Bronchial epithelial cell (primary cell): ENCODE results near the gene MPZL1. TPM values are rescaled to one million over a fixed set of nuclear protein-coding genes. Genes with fewer than 3 reads are reported as not detected.
A peak's percentile ranks its signal among the peaks of the same experiment; 100 is the strongest.
"Not testable (repeated sequence)": the region's sequence is repeated elsewhere in the genome, so short reads cannot be mapped to it uniquely, and the experiment has no call there.

Source experiments
- DNase-seq: peaks from one replicate; pipeline ENCODE4 v3.0.0-alpha.2; 2010; ENCODE audit warnings: low read depth
- FAIRE-seq: peaks from 2 replicates; lab custom pipeline; 2011; peaks lifted over from hg19 to GRCh38; lab: Jason Lieb, UNC
- H3K27me3 ChIP-seq: 2 replicates; pipeline ENCODE4 v1.5.1; 2011; ENCODE audit warnings: low read length; ENCODE audit not compliant: control insufficient read depth, insufficient read depth
- H3K36me3 ChIP-seq: 2 replicates; pipeline ENCODE4 v1.5.1; 2011; ENCODE audit warnings: low read length; ENCODE audit not compliant: control insufficient read depth, insufficient read depth
- H3K4me3 ChIP-seq: 2 replicates; pipeline ENCODE4 v1.5.1; 2011; ENCODE audit warnings: mild to moderate bottlenecking, low read depth, low read length, control low read depth
- total RNA-seq: library from RNA; depleted of rRNA; stranded (reverse); fragments of >200 nt; gene quantifications from 2 replicates; pipeline ENCODE4 v1.2.1, GENCODE V29; 2014
- TF ChIP-seq, protein P1 (sequence below): IDR thresholded peaks from 2 replicates; pipeline ENCODE4 v1.5.1; 2011; ENCODE audit warnings: mild to moderate bottlenecking, moderate library complexity, low read length, control low read depth, inconsistent platforms; ENCODE audit not compliant: insufficient read depth, severe bottlenecking

The MPZL1 gene
- total RNA-seq, 1 donor from 2014 or later: 95.6 TPM

DNA sequence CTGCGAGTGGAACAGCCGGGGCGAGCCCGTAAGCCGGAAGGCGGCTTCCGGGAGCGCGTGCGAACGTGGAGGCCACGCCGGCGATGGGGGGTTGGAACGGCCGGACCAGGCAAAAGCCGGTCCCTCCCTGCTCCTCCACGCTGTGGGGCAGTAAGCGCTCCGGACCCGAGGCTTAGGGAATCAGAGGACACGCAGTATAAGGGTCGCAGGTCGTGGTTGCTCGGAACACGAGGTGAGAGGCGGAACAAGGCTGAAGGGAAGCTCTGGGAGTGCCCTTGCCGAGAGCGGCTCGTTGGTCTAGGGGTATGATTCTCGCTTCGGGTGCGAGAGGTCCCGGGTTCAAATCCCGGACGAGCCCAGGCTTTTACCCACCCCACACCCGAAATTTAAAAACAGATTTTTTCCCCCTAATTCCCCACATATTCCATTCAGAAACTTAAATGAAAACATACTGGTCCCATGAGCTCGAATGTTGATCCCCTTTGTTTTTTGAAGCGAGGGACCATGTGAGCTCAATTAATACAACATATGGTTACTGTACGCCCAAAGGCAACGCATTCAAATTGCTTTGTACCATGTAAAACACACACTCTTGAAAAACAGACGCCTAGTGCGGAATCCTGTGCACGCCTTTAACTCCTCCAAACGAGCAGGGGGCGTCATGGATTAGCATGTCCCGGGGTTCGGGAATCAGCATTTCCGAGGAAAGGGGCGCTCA is 7.2 kb upstream of the MPZL1 start:
- H3K4me3 ChIP-seq: peak overlapping the region; percentile 94
- FAIRE-seq (no peak), DNase-seq (peak; percentile 74)

DNA sequence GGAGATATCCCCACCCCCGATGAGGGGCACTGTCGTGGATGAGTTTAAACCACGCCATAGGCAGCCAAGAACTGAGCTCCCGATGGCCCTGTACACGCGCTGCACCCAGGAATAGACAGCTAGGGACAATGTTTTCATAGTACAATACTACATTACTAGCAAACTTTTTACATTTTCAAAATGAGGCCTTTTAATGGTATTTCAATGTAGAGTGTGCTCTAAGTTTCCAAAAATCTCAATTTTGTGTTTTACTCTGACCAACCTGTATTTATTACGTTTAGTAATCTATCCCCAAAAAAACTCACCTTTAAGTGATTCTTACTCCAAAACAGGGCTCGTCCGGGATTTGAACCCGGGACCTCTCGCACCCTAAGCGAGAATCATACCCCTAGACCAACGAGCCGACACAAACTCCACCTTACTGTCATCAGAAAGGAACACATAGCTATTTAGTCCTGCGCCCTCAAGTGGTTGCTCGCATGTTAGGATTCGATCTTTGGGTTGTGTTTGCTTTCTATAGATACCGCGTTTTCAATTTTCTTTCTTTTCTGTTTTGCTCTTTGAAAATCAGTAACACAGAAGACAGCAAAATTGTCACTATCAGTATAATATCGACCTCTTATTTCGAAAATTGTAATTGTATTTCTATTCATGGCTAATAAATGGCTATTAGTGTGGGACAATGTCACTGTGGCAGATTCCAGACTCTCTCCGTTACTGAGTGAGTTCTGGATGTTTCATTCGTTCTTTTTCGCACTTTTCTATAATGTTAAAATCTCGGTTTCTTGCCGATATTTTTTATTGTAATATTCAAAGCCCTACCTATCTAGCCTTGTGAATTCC is 6.4 kb upstream of the MPZL1 start:
- Histone ChIP-seq H3K4me3 (peak overlapping the region; percentile 94), H3K27me3 (no peaks in the 10 kb centered on the region), H3K36me3 (no peaks in the 10 kb centered on the region)
- peak; percentile 82 for DNase-seq
- TF ChIP-seq, protein P1, sequence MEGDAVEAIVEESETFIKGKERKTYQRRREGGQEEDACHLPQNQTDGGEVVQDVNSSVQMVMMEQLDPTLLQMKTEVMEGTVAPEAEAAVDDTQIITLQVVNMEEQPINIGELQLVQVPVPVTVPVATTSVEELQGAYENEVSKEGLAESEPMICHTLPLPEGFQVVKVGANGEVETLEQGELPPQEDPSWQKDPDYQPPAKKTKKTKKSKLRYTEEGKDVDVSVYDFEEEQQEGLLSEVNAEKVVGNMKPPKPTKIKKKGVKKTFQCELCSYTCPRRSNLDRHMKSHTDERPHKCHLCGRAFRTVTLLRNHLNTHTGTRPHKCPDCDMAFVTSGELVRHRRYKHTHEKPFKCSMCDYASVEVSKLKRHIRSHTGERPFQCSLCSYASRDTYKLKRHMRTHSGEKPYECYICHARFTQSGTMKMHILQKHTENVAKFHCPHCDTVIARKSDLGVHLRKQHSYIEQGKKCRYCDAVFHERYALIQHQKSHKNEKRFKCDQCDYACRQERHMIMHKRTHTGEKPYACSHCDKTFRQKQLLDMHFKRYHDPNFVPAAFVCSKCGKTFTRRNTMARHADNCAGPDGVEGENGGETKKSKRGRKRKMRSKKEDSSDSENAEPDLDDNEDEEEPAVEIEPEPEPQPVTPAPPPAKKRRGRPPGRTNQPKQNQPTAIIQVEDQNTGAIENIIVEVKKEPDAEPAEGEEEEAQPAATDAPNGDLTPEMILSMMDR: peak; percentile 90
- no peak for FAIRE-seq

More for the DNA sequence above, 7.2 kb upstream of the MPZL1 start:
- Histone ChIP-seq H3K27me3 (no peaks in the 10 kb centered on the region), H3K36me3 (no peaks in the 10 kb centered on the region)
- TF ChIP-seq, protein P1: no peak

DNA sequence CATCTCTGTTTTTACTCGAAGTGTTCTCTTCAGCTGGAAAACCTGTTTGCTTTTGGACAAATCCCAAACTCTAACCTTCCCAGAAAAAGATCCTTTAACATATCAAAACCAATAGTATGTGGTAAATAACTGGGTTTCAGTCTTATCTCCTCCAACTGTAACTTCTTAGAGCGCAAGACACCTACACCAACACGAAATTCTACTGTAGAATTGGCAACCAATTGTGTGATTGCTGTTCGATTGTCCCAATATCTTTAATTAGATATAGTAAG is 5.8 kb upstream of the MPZL1 start:
- FAIRE-seq: no peak
- TF ChIP-seq, protein P1: no peak

DNA sequence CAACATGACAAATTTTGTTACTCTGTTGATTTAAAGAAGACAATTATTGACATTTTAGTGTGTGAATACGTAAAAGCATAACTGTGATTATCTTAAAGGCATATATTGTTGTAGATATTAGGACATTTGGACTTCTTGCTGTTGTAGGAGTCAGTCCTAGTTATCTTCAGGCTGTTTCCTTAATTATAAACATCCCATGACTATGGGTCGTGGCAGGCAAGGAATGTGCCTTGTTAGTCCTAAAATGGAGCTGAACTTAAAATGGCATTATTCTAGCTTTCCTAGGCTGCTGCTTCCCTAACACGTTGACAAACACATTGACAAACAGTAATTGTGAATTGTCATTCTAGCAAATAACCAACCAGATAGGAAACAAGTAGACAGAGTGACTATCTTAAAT is 4.4 kb upstream of the MPZL1 start:
- H3K36me3 ChIP-seq: no peaks in the 10 kb centered on the region

More for the DNA sequence above, 5.8 kb upstream of the MPZL1 start:
- Histone ChIP-seq H3K27me3 (no peaks in the 10 kb centered on the region), H3K36me3 (no peaks in the 10 kb centered on the region), H3K4me3 (peak overlapping the region; percentile 55)
- no peak for DNase-seq

DNA sequence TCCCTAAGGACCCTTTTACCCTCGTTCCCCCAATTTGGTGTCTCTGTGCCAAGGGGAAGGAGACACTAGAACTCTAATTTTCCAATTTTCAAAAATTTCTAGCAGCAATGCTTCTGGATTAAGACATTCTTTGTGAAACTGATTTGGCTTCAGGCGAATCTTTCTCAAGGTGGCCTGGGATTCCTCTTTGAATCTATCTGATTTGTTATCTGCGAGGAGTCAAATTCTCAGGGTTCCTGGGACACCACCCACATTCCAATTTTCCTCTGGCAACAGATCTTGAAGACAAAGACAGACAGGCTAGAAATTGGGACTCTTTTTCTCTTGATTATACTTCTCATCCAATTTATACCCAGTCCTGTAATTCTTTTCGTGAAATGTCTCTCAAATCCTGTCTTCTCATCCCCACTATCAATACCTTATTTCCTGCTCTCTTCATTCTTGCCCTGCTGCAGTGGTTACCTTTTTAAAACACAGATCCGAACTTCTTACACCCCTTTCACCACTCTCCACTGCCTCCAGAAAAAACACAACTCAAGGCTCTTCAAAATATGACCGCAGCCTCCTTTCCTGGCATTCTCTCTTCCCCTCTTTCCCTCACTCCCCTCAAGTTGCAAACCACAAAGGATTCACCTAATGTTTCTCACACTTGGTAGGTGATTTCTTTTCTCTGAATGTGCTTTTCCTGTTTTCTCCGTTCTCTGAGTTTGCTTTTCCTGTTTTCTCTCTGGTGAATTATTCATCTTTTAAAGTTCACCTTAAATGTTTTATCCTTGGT is 2.7 kb upstream of the MPZL1 start:
- DNase-seq: no peak
- no peak for FAIRE-seq

More for the DNA sequence above, 4.4 kb upstream of the MPZL1 start:
- Histone ChIP-seq H3K4me3 (no peak overlapping the region), H3K27me3 (no peaks in the 10 kb centered on the region)
- no peak for FAIRE-seq
- TF ChIP-seq, protein P1: no peak
- no peak for DNase-seq

DNA sequence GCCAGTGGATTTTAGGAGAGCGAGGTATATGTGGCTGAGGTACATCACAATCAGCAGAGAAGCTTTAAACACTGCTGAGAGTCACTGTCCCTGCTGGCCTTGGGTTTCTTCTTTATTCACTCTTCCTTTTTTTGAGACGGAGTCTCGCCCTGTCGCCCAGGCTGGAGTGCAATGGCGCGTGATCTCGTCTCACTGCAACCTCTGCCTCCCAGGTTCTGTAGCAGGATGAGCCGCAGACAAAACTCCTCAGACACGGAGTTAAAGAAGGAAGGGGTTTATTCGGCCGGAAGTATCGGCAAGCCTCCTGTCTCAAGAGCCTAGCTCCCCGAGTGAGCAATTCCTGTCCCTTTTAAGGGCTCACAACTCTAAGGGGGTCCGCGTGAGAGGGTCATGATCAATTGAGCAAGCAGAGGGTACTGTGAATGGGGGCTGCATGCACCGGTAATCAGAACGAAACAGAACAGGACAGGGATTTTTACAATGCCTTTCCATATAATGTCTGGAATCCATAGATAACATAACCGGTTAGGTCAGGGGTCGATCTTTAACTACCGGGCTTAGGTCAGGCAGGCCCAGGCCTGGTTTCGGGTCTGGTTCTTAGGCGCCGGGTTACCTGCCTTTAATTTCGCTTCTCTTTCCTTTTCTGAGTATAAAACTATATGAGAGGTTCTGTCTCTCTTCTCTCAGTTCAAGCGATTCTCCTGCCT is 1.9 kb upstream of the MPZL1 start:
- DNase-seq, H3K4me3 ChIP-seq, FAIRE-seq, H3K36me3 ChIP-seq, H3K27me3 ChIP-seq: not testable (repeated sequence)

More for the DNA sequence above, 2.7 kb upstream of the MPZL1 start:
- Histone ChIP-seq H3K36me3 (no peaks in the 10 kb centered on the region), H3K4me3 (no peak overlapping the region), H3K27me3 (no peaks in the 10 kb centered on the region)
- TF ChIP-seq, protein P1: no peak
